ENCODE data around the gene ASH1L. TPM values are rescaled to one million over a fixed set of nuclear protein-coding genes. Genes with fewer than 3 reads are reported as not detected.
A peak's percentile ranks its signal among the peaks of the same experiment; 100 is the strongest.

The ASH1L gene
- total RNA-seq, 5 donors from 2014 or later (not counting 1 experiment from before 2014, with no cell fraction given): 78.0 to 105 (median 81.1) TPM

GRCh38 chr1:155318082-155318481 is 244.5 kb downstream of the ASH1L start:
- Histone ChIP-seq H3K4me1 (ENCODE audit: control insufficient read depth in 1 of 2, extremely low read depth in 1 of 2, insufficient read depth in 2 of 2, low read length in 2 of 2) (peaks cover 5 to 29% of the 10 kb centered on the region in 2 experiments), H3K27me3 (replicated peaks in 1 of 2; ENCODE audit: control insufficient read depth in 2 of 2, extremely low read depth in 1 of 2, insufficient read depth in 2 of 2, low read length in 1 of 2) (peaks cover 0 to 2% of the 10 kb centered on the region in 2 experiments), H3K36me3 (ENCODE audit: control insufficient read depth in 2 of 2, extremely low read depth in 1 of 2, insufficient read depth in 1 of 2, low read length in 1 of 2) (peaks cover 4 to 23% of the 10 kb centered on the region in 2 donors), H3K27ac (ENCODE audit: low read length) (no peak overlapping the region), H3K4me3 (ENCODE audit: control insufficient read depth in 1 of 2, extremely low read depth in 1 of 2, low read length in 1 of 2) (no peak overlapping the region), H3K9me3 (no peaks in the 10 kb centered on the region)
- Mint-ChIP-seq H3K36me3 (peaks cover 10% of the 10 kb centered on the region), H3K4me3 (no peak overlapping the region), H3K4me1 (peaks cover 28 to 32% (median 32%) of the 10 kb centered on the region in 3 donors), H3K9me3 (no peaks in the 10 kb centered on the region), H3K27ac (no peak overlapping the region), H3K27me3 (no peaks in the 10 kb centered on the region)
- POLR2A ChIA-PET: no interaction called here
- CTCF ChIA-PET: no interaction called here
- WGBS (ENCODE audit: insufficient coverage): 97% methylated on average over 9 of the region's 9 CpGs
- DNase-seq: no peak
- no peak for ATAC-seq (replicated peaks in 1 of 4)

GRCh38 chr1:155316922-155317321 is 245.7 kb downstream of the ASH1L start:
- Mint-ChIP-seq H3K27me3 (no peaks in the 10 kb centered on the region), H3K4me1 (peaks cover 21 to 28% (median 27%) of the 10 kb centered on the region in 3 donors), H3K9me3 (no peaks in the 10 kb centered on the region), H3K36me3 (peaks cover 16% of the 10 kb centered on the region), H3K4me3 (no peak overlapping the region), H3K27ac (no peak overlapping the region)
- WGBS (ENCODE audit: insufficient coverage): 90% methylated on average over 2 of the region's 3 CpGs
- DNase-seq (no peak), ATAC-seq (replicated peaks in 1 of 4) (no peak)
- Histone ChIP-seq H3K27ac (ENCODE audit: low read length) (no peak overlapping the region), H3K36me3 (ENCODE audit: control insufficient read depth in 2 of 2, extremely low read depth in 1 of 2, insufficient read depth in 1 of 2, low read length in 1 of 2) (peaks cover 4 to 29% of the 10 kb centered on the region in 2 donors), H3K9me3 (no peaks in the 10 kb centered on the region), H3K4me1 (ENCODE audit: control insufficient read depth in 1 of 2, extremely low read depth in 1 of 2, insufficient read depth in 2 of 2, low read length in 2 of 2) (peaks cover 2 to 18% of the 10 kb centered on the region in 2 experiments), H3K4me3 (ENCODE audit: control insufficient read depth in 1 of 2, extremely low read depth in 1 of 2, low read length in 1 of 2) (no peak overlapping the region), H3K27me3 (replicated peaks in 1 of 2; ENCODE audit: control insufficient read depth in 2 of 2, extremely low read depth in 1 of 2, insufficient read depth in 2 of 2, low read length in 1 of 2) (peaks cover 0 to under 1% of the 10 kb centered on the region in 2 experiments)
- ChIA-PET CTCF (no interaction called here), POLR2A (interaction anchor here (0.5 to 0.7 kb wide), 3 partner anchors 65 to 223 kb away, joined by 3 read pairs; no protein-coding TSS in a partner anchor)

GRCh38 chr1:155313261-155313660 is 249.3 kb downstream of the ASH1L start:
- no peak overlapping the region for H3K27ac Mint-ChIP-seq
- H3K36me3 Mint-ChIP-seq: peaks cover 17% of the 10 kb centered on the region
- H3K27ac ChIP-seq (ENCODE audit: low read length): no peak overlapping the region
- ATAC-seq (replicated peaks in 1 of 4): no peak
- H3K9me3 Mint-ChIP-seq: no peaks in the 10 kb centered on the region
- CTCF ChIA-PET: no interaction called here
- H3K4me1 Mint-ChIP-seq: peaks cover 24 to 28% (median 27%) of the 10 kb centered on the region in 3 donors
- peaks cover 5 to 23% of the 10 kb centered on the region in 2 experiments for H3K4me1 ChIP-seq (ENCODE audit: control insufficient read depth in 1 of 2, extremely low read depth in 1 of 2, insufficient read depth in 2 of 2, low read length in 2 of 2)
- no peak for DNase-seq
- 95% methylated on average over 7 of the region's 8 CpGs for WGBS (ENCODE audit: insufficient coverage)
- H3K27me3 ChIP-seq (replicated peaks in 1 of 2; ENCODE audit: control insufficient read depth in 2 of 2, extremely low read depth in 1 of 2, insufficient read depth in 2 of 2, low read length in 1 of 2): no peaks in the 10 kb centered on the region
- H3K9me3 ChIP-seq: no peaks in the 10 kb centered on the region
- no peak overlapping the region for H3K4me3 Mint-ChIP-seq
- no peaks in the 10 kb centered on the region for H3K27me3 Mint-ChIP-seq
- H3K36me3 ChIP-seq (ENCODE audit: control insufficient read depth in 2 of 2, extremely low read depth in 1 of 2, insufficient read depth in 1 of 2, low read length in 1 of 2): peaks cover 4 to 26% of the 10 kb centered on the region in 2 donors
- POLR2A ChIA-PET: no interaction called here
- no peak overlapping the region for H3K4me3 ChIP-seq (ENCODE audit: control insufficient read depth in 1 of 2, extremely low read depth in 1 of 2, low read length in 1 of 2)

- ChIA-PET POLR2A (interaction anchor here in 1 of 2 donors (0.6 kb wide), 1 partner anchor 15 kb away, joined by 3 read pairs; no protein-coding TSS in a partner anchor), CTCF (interaction anchor here in 1 of 2 donors (0.6 kb wide), 1 partner anchor 36 kb away, joined by 3 read pairs; the partner anchor contains the start of gene CLK2)
- Histone ChIP-seq H3K9me3 (no peaks in the 10 kb centered on the region), H3K27me3 (replicated peaks in 1 of 2; ENCODE audit: control insufficient read depth in 2 of 2, extremely low read depth in 1 of 2, insufficient read depth in 2 of 2, low read length in 1 of 2) (no peaks in the 10 kb centered on the region), H3K27ac (ENCODE audit: low read length) (peak overlapping the region; percentile 98), H3K4me1 (ENCODE audit: control insufficient read depth in 1 of 2, extremely low read depth in 1 of 2, insufficient read depth in 2 of 2, low read length in 2 of 2) (peaks cover 5 to 30% of the 10 kb centered on the region in 2 experiments), H3K4me3 (ENCODE audit: control insufficient read depth in 1 of 2, extremely low read depth in 1 of 2, low read length in 1 of 2) (peak overlapping the region; percentile 89), H3K36me3 (ENCODE audit: control insufficient read depth in 2 of 2, extremely low read depth in 1 of 2, insufficient read depth in 1 of 2, low read length in 1 of 2) (peaks cover 0 to 15% of the 10 kb centered on the region in 2 donors)
- H3K4me3 Mint-ChIP-seq: peak overlapping the region; percentile 90 to 95 (median 92)
- peak overlapping the region; percentile 92 to 93 for H3K27ac Mint-ChIP-seq
- H3K36me3 Mint-ChIP-seq: peaks cover 17% of the 10 kb centered on the region
- no peaks in the 10 kb centered on the region for H3K9me3 Mint-ChIP-seq
- ATAC-seq (replicated peaks in 1 of 4): no peak
- peaks cover 30 to 32% (median 31%) of the 10 kb centered on the region in 3 donors for H3K4me1 Mint-ChIP-seq
- WGBS (ENCODE audit: insufficient coverage): 14% methylated on average over 3 of the region's 11 CpGs
- H3K27me3 Mint-ChIP-seq: no peaks in the 10 kb centered on the region
- DNase-seq: peak in 1 of 35 experiments; percentile 15
These were observed 253.1 kb downstream of the ASH1L start for GRCh38 chr1:155309423-155310021.

- Mint-ChIP-seq H3K27ac (peak within 1 kb of the TSS; percentile 92 to 93), H3K27me3 (no peaks in the 10 kb centered on the region), H3K36me3 (peaks cover 17% of the 10 kb centered on the region), H3K4me1 (peaks cover 30 to 32% (median 31%) of the 10 kb centered on the region in 3 donors), H3K4me3 (peak within 1 kb of the TSS; percentile 90 to 95 (median 92)), H3K9me3 (no peaks in the 10 kb centered on the region)
- Histone ChIP-seq H3K9me3 (no peaks in the 10 kb centered on the region), H3K4me1 (ENCODE audit: control insufficient read depth in 1 of 2, extremely low read depth in 1 of 2, insufficient read depth in 2 of 2, low read length in 2 of 2) (peaks cover 5 to 30% of the 10 kb centered on the region in 2 experiments), H3K27me3 (replicated peaks in 1 of 2; ENCODE audit: control insufficient read depth in 2 of 2, extremely low read depth in 1 of 2, insufficient read depth in 2 of 2, low read length in 1 of 2) (no peaks in the 10 kb centered on the region), H3K4me3 (ENCODE audit: control insufficient read depth in 1 of 2, extremely low read depth in 1 of 2, low read length in 1 of 2) (peak within 1 kb of the TSS; percentile 89), H3K36me3 (ENCODE audit: control insufficient read depth in 2 of 2, extremely low read depth in 1 of 2, insufficient read depth in 1 of 2, low read length in 1 of 2) (peaks cover 0 to 15% of the 10 kb centered on the region in 2 donors), H3K27ac (ENCODE audit: low read length) (peak within 1 kb of the TSS; percentile 98)
- WGBS (ENCODE audit: insufficient coverage): under 1% methylated on average over 41 of the region's 51 CpGs
- POLR2A ChIA-PET: interaction anchor here (0.5 to 1.4 kb wide), 6 partner anchors 15 to 1054 kb away, joined by 3 to 10 read pairs (median 5); partner anchors contain the start of gene CLK2 (in 1 of the 2)
- peak; percentile 87 to 99 (median 97) for DNase-seq
- CTCF ChIA-PET: interaction anchor here in 1 of 2 donors (0.6 to 1.3 kb wide), 6 partner anchors 15 to 181 kb away, joined by 3 to 7 read pairs (median 4); partner anchors contain the start of gene CLK2
- ATAC-seq (replicated peaks in 1 of 4): peak; percentile 98 to 100 (median 99)
These were observed 253.8 kb downstream of the ASH1L start, which contains the start of gene FDPS for GRCh38 chr1:155308493-155309422. Gene FDPS (plus strand): TSS chr1:155308866. CDS start chr1:155309790, 924 bp downstream.
